GM12875 (cell line): ENCODE results near the gene RRM2.

Experiments
- H3K4me3 ChIP-seq: one replicate; pipeline ENCODE4 v1.5.1; 2011; ENCODE audit warnings: low read depth, low read length, control low read depth
- CTCF ChIP-seq: IDR thresholded peaks from 2 replicates; pipeline ENCODE4 v1.5.1; 2011; ENCODE audit warnings: low read depth, mild to moderate bottlenecking, control low read depth, inconsistent platforms, low read length, moderate library complexity, borderline replicate concordance; ENCODE audit not compliant: insufficient read depth

RRM2 gene

GRCh38 chr2:10148268-10148667 is 25.7 kb downstream of the RRM2 start:
- no peak for TF ChIP-seq CTCF
- no peak overlapping the region for H3K4me3 ChIP-seq

- TF ChIP-seq CTCF = no peak
- H3K4me3 ChIP-seq = no peak overlapping the region
These were observed 27.1 kb downstream of the RRM2 start for GRCh38 chr2:10149635-10150034.

GRCh38 chr2:10150436-10150835 is 27.9 kb downstream of the RRM2 start:
- H3K4me3 ChIP-seq = no peak overlapping the region
- TF ChIP-seq CTCF = no peak

- no peak overlapping the region for H3K4me3 ChIP-seq
- no peak for TF ChIP-seq CTCF
These were observed 28.9 kb downstream of the RRM2 start for GRCh38 chr2:10151462-10151861.

- TF ChIP-seq CTCF = no peak
- no peak overlapping the region for H3K4me3 ChIP-seq
These were observed 34.8 kb downstream of the RRM2 start for GRCh38 chr2:10157293-10157692.

- no peak overlapping the region for H3K4me3 ChIP-seq
- no peak for TF ChIP-seq CTCF
These were observed 36.1 kb downstream of the RRM2 start for GRCh38 chr2:10158681-10159080.

GRCh38 chr2:10159086-10159485 is 36.5 kb downstream of the RRM2 start:
- TF ChIP-seq CTCF = no peak
- no peak overlapping the region for H3K4me3 ChIP-seq
